Esophagus mucosa (tissue), 1 donor: ENCODE data around the gene ABAT. TPM values are rescaled to one million over a fixed set of nuclear protein-coding genes. Genes with fewer than 3 reads are reported as not detected.
"Not testable (repeated sequence)": the region's sequence is repeated elsewhere in the genome, so short reads cannot be mapped to it uniquely, and the experiment has no call there.

Experiments
- ATAC-seq: fragments of 200-7000 bp; cut with Tn5 transposase; one replicate; pipeline ENCODE4 v1.9.1; 2020
- total RNA-seq: library from RNA; stranded (reverse); gene quantifications from one replicate; pipeline ENCODE4 v1.2.4, GENCODE V29; 2023
- donor health status: DM: yes; HTN: yes; CAD: no.

ABAT gene
- total RNA-seq, 1 donor from 2014 or later = 4.2 TPM

- no peak for ATAC-seq
These were observed 8.3 kb downstream of the ABAT start for GRCh38 chr16:8682551-8683259.

- no peak for ATAC-seq
These were observed 9.2 kb downstream of the ABAT start for GRCh38 chr16:8683640-8684039.

- ATAC-seq = no peak
These were observed 11.2 kb downstream of the ABAT start for GRCh38 chr16:8685617-8686016.

- ATAC-seq = peak; percentile 60
These were observed 11.7 kb downstream of the ABAT start for GRCh38 chr16:8686031-8686621.

- peak; percentile 78 for ATAC-seq
These were observed 12.5 kb downstream of the ABAT start for GRCh38 chr16:8686879-8687278.

- no peak for ATAC-seq
These were observed 15.3 kb downstream of the ABAT start for GRCh38 chr16:8689686-8690085.

- no peak for ATAC-seq
These were observed 17.3 kb downstream of the ABAT start for GRCh38 chr16:8691728-8692127.

- ATAC-seq = no peak
These were observed 20.6 kb downstream of the ABAT start for GRCh38 chr16:8694795-8695728.

GRCh38 chr16:8696880-8697279 is 22.5 kb downstream of the ABAT start:
- ATAC-seq = no peak

- ATAC-seq = no peak
These were observed 23.5 kb downstream of the ABAT start for GRCh38 chr16:8697965-8698364.

GRCh38 chr16:8703693-8704092 is 29.3 kb downstream of the ABAT start:
- ATAC-seq = no peak

GRCh38 chr16:8704098-8704497 is 29.7 kb downstream of the ABAT start:
- no peak for ATAC-seq

- ATAC-seq = not testable (repeated sequence)
These were observed 30.8 kb downstream of the ABAT start for GRCh38 chr16:8705100-8705822.

- no peak for ATAC-seq
These were observed 34.1 kb downstream of the ABAT start for GRCh38 chr16:8708536-8708935.

GRCh38 chr16:8712589-8713361 is 38.4 kb downstream of the ABAT start:
- no peak for ATAC-seq

- ATAC-seq = no peak
These were observed 39.3 kb downstream of the ABAT start for GRCh38 chr16:8713635-8714172.

- ATAC-seq = no peak
These were observed 39.8 kb downstream of the ABAT start for GRCh38 chr16:8714174-8714573.

- no peak for ATAC-seq
These were observed 40.4 kb downstream of the ABAT start for GRCh38 chr16:8714807-8715206.

- ATAC-seq = no peak
These were observed 41.6 kb downstream of the ABAT start for GRCh38 chr16:8716052-8716451.

GRCh38 chr16:8716592-8716991 is 42.2 kb downstream of the ABAT start:
- peak; percentile 91 for ATAC-seq

GRCh38 chr16:8717469-8717868 is 43.1 kb downstream of the ABAT start:
- ATAC-seq = no peak
